ENCODE measurements around the gene OR13J1.

OR13J1 gene

GRCh38 chr9:35841645-35841900 lies 28.6 kb downstream of the OR13J1 start:
- no peaks in the 10 kb centered on the region for H3K36me3 ChIP-seq (ENCODE audit: insufficient read depth)
- H2AFZ ChIP-seq (ENCODE audit: low read depth) = no peak overlapping the region
- H3K4me1 ChIP-seq (ENCODE audit: low read depth, poor library complexity, severe bottlenecking) = peaks cover 47% of the 10 kb centered on the region
- no peak for TF ChIP-seq CTCF (conservative IDR thresholded peaks at IDR 0.05; ENCODE audit: low read depth, low read length)
- no peak overlapping the region for H3K9ac ChIP-seq
- no peak overlapping the region for H3K4me2 ChIP-seq
- H3K27me3 ChIP-seq (ENCODE audit: insufficient read depth, low read depth) = no peaks in the 10 kb centered on the region
- no peak overlapping the region for H3K27ac ChIP-seq
- H3K79me2 ChIP-seq (ENCODE audit: insufficient read depth, low read depth) = no peaks in the 10 kb centered on the region
- H4K20me1 ChIP-seq (ENCODE audit: insufficient read depth) = no peaks in the 10 kb centered on the region
- H3K4me3 ChIP-seq (IDR thresholded peaks at IDR 0.05; ENCODE audit: insufficient read depth, low read depth, low read length) = no peak overlapping the region

- H3K27me3 ChIP-seq (ENCODE audit: insufficient read depth, low read depth) = no peaks in the 10 kb centered on the region
- H2AFZ ChIP-seq (ENCODE audit: low read depth) = no peak overlapping the region
- H3K4me2 ChIP-seq = no peak overlapping the region
- no peak overlapping the region for H3K27ac ChIP-seq
- H3K4me3 ChIP-seq (IDR thresholded peaks at IDR 0.05; ENCODE audit: insufficient read depth, low read depth, low read length) = no peak overlapping the region
- no peak for TF ChIP-seq CTCF (conservative IDR thresholded peaks at IDR 0.05; ENCODE audit: low read depth, low read length)
- no peaks in the 10 kb centered on the region for H3K36me3 ChIP-seq (ENCODE audit: insufficient read depth)
- H3K4me1 ChIP-seq (ENCODE audit: low read depth, poor library complexity, severe bottlenecking) = peaks cover 42% of the 10 kb centered on the region
- H3K79me2 ChIP-seq (ENCODE audit: insufficient read depth, low read depth) = no peaks in the 10 kb centered on the region
- H3K9ac ChIP-seq = no peak overlapping the region
- no peaks in the 10 kb centered on the region for H4K20me1 ChIP-seq (ENCODE audit: insufficient read depth)
Measured at GRCh38 chr9:35840881-35841644, 29.1 kb downstream of the OR13J1 start.

GRCh38 chr9:35839926-35840325 lies 30.3 kb downstream of the OR13J1 start:
- no peaks in the 10 kb centered on the region for H4K20me1 ChIP-seq (ENCODE audit: insufficient read depth)
- no peak overlapping the region for H3K9ac ChIP-seq
- no peak for TF ChIP-seq CTCF (conservative IDR thresholded peaks at IDR 0.05; ENCODE audit: low read depth, low read length)
- no peak overlapping the region for H3K27ac ChIP-seq
- peaks cover 44% of the 10 kb centered on the region for H3K4me1 ChIP-seq (ENCODE audit: low read depth, poor library complexity, severe bottlenecking)
- no peaks in the 10 kb centered on the region for H3K36me3 ChIP-seq (ENCODE audit: insufficient read depth)
- H2AFZ ChIP-seq (ENCODE audit: low read depth) = no peak overlapping the region
- H3K27me3 ChIP-seq (ENCODE audit: insufficient read depth, low read depth) = no peaks in the 10 kb centered on the region
- H3K79me2 ChIP-seq (ENCODE audit: insufficient read depth, low read depth) = no peaks in the 10 kb centered on the region
- H3K4me2 ChIP-seq = no peak overlapping the region
- H3K4me3 ChIP-seq (IDR thresholded peaks at IDR 0.05; ENCODE audit: insufficient read depth, low read depth, low read length) = no peak overlapping the region

- Histone ChIP-seq H4K20me1 (ENCODE audit: insufficient read depth) (no peaks in the 10 kb centered on the region), H3K27me3 (ENCODE audit: insufficient read depth, low read depth) (no peaks in the 10 kb centered on the region), H2AFZ (ENCODE audit: low read depth) (no peak overlapping the region), H3K4me3 (IDR thresholded peaks at IDR 0.05; ENCODE audit: insufficient read depth, low read depth, low read length) (no peak overlapping the region), H3K4me1 (ENCODE audit: low read depth, poor library complexity, severe bottlenecking) (peaks cover 32% of the 10 kb centered on the region), H3K79me2 (ENCODE audit: insufficient read depth, low read depth) (no peaks in the 10 kb centered on the region), H3K27ac (no peak overlapping the region), H3K4me2 (no peak overlapping the region), H3K9ac (no peak overlapping the region), H3K36me3 (ENCODE audit: insufficient read depth) (no peaks in the 10 kb centered on the region)
- no peak for TF ChIP-seq CTCF (conservative IDR thresholded peaks at IDR 0.05; ENCODE audit: low read depth, low read length)
Measured at GRCh38 chr9:35836595-35836994, 33.6 kb downstream of the OR13J1 start.
